Naive thymus-derived CD8-positive, alpha-beta T cell (primary cell): Measurements from ENCODE around the gene LEKR1. TPM values are rescaled to one million over a fixed set of nuclear protein-coding genes. Genes with fewer than 3 reads are reported as not detected.

Experiments
- ATAC-seq, 2 donors: fragments of 150-1000 bp; cut with Tn5 transposase in 1 of 2; sonication (Bioruptor Pico), chemical (Tn5 transposase) in 1 of 2; 1 replicate in 1 of 2; 2 replicates in 1 of 2; pipeline ENCODE4 v1.10.0; 2021; ENCODE audit warnings: mild to moderate bottlenecking in 2 of 2, moderate library complexity in 2 of 2
- POLR2A ChIA-PET: fragments of 350-600 bp; sonication (Branson Sonifier 250); formaldehyde crosslinking; loops from one replicate; lab custom pipeline; 2021; ENCODE audit warnings: antibody characterized with exemption; lab: Charles Lee
- DNase-seq, 10 donors: peaks; one replicate each; pipeline versions ENCODE4 v3.0.0 to v3.0.0-alpha.2; 2020 to 2022
- H3K27ac Mint-ChIP-seq, 10 donors: one replicate each; pipeline ENCODE4 v1.8.0; 2020 to 2022; ENCODE audit warnings: mild to moderate bottlenecking in 10 of 10, mixed read lengths in 10 of 10, moderate library complexity in 4 of 10, inconsistent platforms in 1 of 10
- H3K27me3 Mint-ChIP-seq, 5 donors: one replicate each; pipeline ENCODE4 v1.8.0; 2021 to 2022; ENCODE audit warnings: mixed read lengths in 5 of 5
- H3K36me3 Mint-ChIP-seq, 3 donors: one replicate each; pipeline ENCODE4 v1.8.0; 2020 to 2022; ENCODE audit warnings: mixed read lengths in 3 of 3, mild to moderate bottlenecking in 2 of 3, inconsistent platforms in 1 of 3
- H3K4me1 Mint-ChIP-seq, 4 donors: one replicate each; pipeline ENCODE4 v1.8.0; 2021 to 2022; ENCODE audit warnings: mixed read lengths in 4 of 4
- H3K4me3 Mint-ChIP-seq, 10 donors: one replicate each; pipeline ENCODE4 v1.8.0; 2020 to 2022; ENCODE audit warnings: mild to moderate bottlenecking in 10 of 10, mixed read lengths in 10 of 10, moderate library complexity in 6 of 10, inconsistent platforms in 1 of 10
- H3K9me3 Mint-ChIP-seq, 9 donors: one replicate each; pipeline ENCODE4 v1.8.0; 2020 to 2022; ENCODE audit warnings: mixed read lengths in 9 of 9, mild to moderate bottlenecking in 3 of 9, inconsistent platforms in 1 of 9, moderate library complexity in 1 of 9
- polyA plus RNA-seq, 3 donors: library from polyadenylated mRNA; unstranded; fragments of 300-500 nt; fragmentation: Illumina TruSeq; gene quantifications; one replicate each; pipeline ENCODE4 v1.2.3, GENCODE V29; 2021
- total RNA-seq, 8 experiments: library from RNA in 2 of 8; stranded (reverse) in 2 of 8; gene quantifications; one replicate each; pipeline ENCODE4 v1.2.3 and lab custom pipeline; 2021 to 2026

Gene LEKR1
- total and polyA plus RNA-seq, 5 experiments from 2014 or later, result 0.33 to 3.0 (median 1.4) TPM

DNA sequence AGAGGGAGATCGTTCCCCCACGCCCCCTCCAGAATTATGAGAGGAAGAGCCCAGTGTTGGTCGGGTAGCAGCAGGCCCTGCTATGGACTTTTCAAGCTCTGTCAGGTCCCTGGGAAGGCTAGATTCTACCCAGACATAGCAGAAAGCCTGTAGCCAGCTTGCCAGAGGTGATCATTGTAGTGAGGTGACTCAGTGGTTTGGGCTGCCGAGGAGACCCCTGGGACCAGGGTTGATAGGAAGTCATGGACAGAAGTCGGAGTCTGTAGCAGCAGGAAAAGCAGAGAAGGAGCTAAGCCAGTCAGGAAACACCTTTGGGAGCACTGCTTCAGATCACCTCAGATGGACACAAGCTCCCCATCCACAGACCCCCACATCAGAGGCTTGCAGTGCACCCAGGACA is 266.1 kb downstream of the LEKR1 start:
- Mint-ChIP-seq H3K27ac (peak overlapping the region in 2 of 10 donors; percentile 48 to 52), H3K9me3 (no peaks in the 10 kb centered on the region), H3K4me3 (no peak overlapping the region), H3K27me3 (peaks cover 0 to 10% (median 2%) of the 10 kb centered on the region in 5 donors), H3K4me1 (peaks cover 18 to 32% (median 20%) of the 10 kb centered on the region in 4 donors), H3K36me3 (peaks cover 0 to 4% (median 0%) of the 10 kb centered on the region in 3 donors)
- POLR2A ChIA-PET, result interaction anchor here (0.7 kb wide), 1 partner anchor 12 kb away, joined by 3 read pairs; no protein-coding TSS in a partner anchor
- no peak for ATAC-seq
- DNase-seq, result no peak

DNA sequence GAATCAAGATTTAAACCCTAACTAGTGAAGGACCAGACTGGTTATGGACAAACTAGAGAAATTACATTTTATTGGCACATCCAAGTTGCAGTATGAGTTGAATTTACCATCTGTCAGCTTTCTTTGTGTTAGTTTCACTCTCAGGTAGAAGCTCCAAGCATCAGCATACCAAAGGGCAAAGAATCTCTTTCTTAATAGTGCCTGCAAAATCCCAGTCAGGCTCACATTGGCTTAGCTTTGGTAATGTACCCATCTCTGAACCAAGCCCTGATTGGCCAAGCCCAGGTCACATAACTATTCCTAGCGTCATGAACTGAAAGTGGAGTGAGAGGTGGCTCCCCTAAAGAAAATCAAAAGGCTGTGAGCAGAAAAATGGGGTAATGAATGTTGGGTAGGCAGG is 266.9 kb downstream of the LEKR1 start:
- no peak for DNase-seq
- Mint-ChIP-seq H3K4me3 (no peak overlapping the region), H3K36me3 (peaks cover 0 to 4% (median 0%) of the 10 kb centered on the region in 3 donors), H3K27ac (no peak overlapping the region), H3K4me1 (peaks cover 18 to 27% (median 18%) of the 10 kb centered on the region in 4 donors), H3K9me3 (no peaks in the 10 kb centered on the region), H3K27me3 (peaks cover 0 to 10% (median 2%) of the 10 kb centered on the region in 5 donors)
- no peak for ATAC-seq
- POLR2A ChIA-PET, result no interaction called here

DNA sequence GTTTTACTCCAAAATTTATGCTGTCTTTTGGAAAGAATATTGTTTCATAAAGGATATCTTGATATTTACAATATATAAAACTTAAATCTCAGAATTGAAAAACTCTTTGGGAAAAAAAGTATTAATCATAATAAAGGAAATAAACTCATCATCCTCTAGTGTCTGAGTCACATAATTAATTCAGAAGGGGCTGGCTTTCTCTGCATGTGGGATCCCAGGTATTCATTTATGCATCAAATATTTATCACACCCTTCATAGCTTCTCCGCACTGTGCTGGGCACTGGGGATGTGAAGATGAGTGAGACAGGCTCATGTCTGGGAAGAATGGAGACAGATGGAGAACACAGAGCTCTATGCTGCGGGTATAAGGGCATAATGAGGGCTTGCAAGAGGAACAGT is 268.1 kb downstream of the LEKR1 start:
- H3K27me3 Mint-ChIP-seq, result peaks cover 0 to 10% (median 2%) of the 10 kb centered on the region in 5 donors
- H3K27ac Mint-ChIP-seq, result peak overlapping the region in 1 of 10 donors; percentile 78
- POLR2A ChIA-PET, result no interaction called here
- peaks cover 12 to 17% (median 14%) of the 10 kb centered on the region in 4 donors for H3K4me1 Mint-ChIP-seq
- no peak for ATAC-seq
- H3K36me3 Mint-ChIP-seq, result peaks cover 0 to 4% (median 0%) of the 10 kb centered on the region in 3 donors
- DNase-seq, result no peak
- no peaks in the 10 kb centered on the region for H3K9me3 Mint-ChIP-seq
- no peak overlapping the region for H3K4me3 Mint-ChIP-seq

DNA sequence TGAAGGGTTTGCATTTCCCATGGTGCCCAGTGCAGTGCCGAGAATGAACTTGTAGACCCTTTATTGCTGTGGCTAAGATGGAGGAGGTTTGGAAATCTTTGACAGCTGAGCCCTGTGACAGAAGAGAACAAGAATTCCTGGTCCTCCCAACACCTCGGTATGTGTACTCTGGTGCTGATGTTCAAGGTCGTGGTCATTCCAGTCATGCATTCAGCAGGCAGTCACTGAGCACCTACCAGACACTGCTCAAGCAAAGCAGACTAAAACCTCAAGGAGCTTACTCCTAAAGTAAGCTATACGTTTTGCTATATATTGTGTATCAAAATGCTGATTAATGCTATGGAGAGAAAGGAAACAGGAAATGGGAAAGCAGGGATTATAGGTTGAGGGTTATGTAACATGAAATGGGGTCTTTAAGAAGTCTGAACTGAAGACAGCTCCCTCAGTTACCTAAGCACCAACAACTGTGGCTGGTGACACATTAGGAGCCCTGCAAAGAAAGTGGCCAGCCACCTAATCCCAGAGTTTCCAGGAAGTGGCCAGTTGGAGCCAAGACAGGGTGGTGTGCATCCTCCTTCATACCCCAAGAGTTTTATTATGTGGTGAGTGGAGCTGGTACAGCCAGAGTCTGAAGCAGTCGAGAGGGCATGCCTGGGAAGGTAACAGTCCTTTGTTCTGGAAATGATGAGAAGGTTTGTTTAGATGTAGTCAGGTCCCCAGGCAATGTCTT is 268.8 kb downstream of the LEKR1 start:
- peak overlapping the region in 1 of 10 donors; percentile 78 for H3K27ac Mint-ChIP-seq
- H3K27me3 Mint-ChIP-seq, result peaks cover 0 to 10% (median 2%) of the 10 kb centered on the region in 5 donors
- no peak overlapping the region for H3K4me3 Mint-ChIP-seq
- H3K36me3 Mint-ChIP-seq, result peaks cover 0 to 4% (median 0%) of the 10 kb centered on the region in 3 donors
- ATAC-seq (no peak), DNase-seq (no peak)
- POLR2A ChIA-PET, result no interaction called here
- H3K4me1 Mint-ChIP-seq, result peaks cover 5 to 11% (median 8%) of the 10 kb centered on the region in 4 donors
- H3K9me3 Mint-ChIP-seq, result no peaks in the 10 kb centered on the region

Other genes starting within 250 kb of the LEKR1 start
- 10 to 100 TPM; 57.3 to 62.0 TPM for gene TIPARP, start 151.8 kb upstream of the LEKR1 start, total RNA-seq
- gene TIPARP, start 151.8 kb upstream of the LEKR1 start, polyA plus RNA-seq, result 10 to 100 TPM in 1 of 3 donors, 1 to 10 TPM in 2; 4.2 to 20.9 (median 7.0) TPM